Neuronal stem cell (in vitro differentiated cells): ENCODE results near the gene FAM3B.
A peak's percentile ranks its signal among the peaks of the same experiment; 100 is the strongest.

Experiments used
- DNase-seq: peaks from one replicate; pipeline ENCODE4 v3.0.0-alpha.2; 2013; ENCODE audit warnings: low spot score
- H2AFZ ChIP-seq: one replicate; pipeline ENCODE4 v1.6.1; 2013; ENCODE audit warnings: mild to moderate bottlenecking, low read length, inconsistent platforms
- H2AK5ac ChIP-seq: 2 replicates; pipeline ENCODE4 v1.6.1; 2013; ENCODE audit warnings: low read depth, mild to moderate bottlenecking, inconsistent platforms, low read length, moderate library complexity, mixed read lengths
- H2BK120ac ChIP-seq: 2 replicates; pipeline ENCODE4 v1.6.1; 2013; ENCODE audit warnings: low read depth, mild to moderate bottlenecking, inconsistent platforms, low read length, moderate library complexity, mixed read lengths
- H2BK12ac ChIP-seq: one replicate; pipeline ENCODE4 v1.6.1; 2013; ENCODE audit warnings: low read length, inconsistent platforms
- H2BK15ac ChIP-seq: 2 replicates; pipeline ENCODE4 v1.6.1; 2013; ENCODE audit warnings: mild to moderate bottlenecking, low read length, inconsistent platforms, mixed read lengths
- H2BK5ac ChIP-seq: one replicate; pipeline ENCODE4 v1.6.1; 2013; ENCODE audit warnings: inconsistent platforms, mild to moderate bottlenecking, low read length, moderate library complexity
- H3K14ac ChIP-seq: one replicate; pipeline ENCODE4 v1.6.1; 2013; ENCODE audit warnings: low read length, inconsistent platforms
- H3K18ac ChIP-seq: 2 replicates; pipeline ENCODE4 v1.6.1; 2013; ENCODE audit warnings: low read length, inconsistent platforms
- H3K23ac ChIP-seq: 2 replicates; pipeline ENCODE4 v1.6.1; 2013; ENCODE audit warnings: low read depth, mild to moderate bottlenecking, mixed read lengths, low read length, inconsistent platforms; ENCODE audit not compliant: poor library complexity
- H3K27ac ChIP-seq: replicated peaks from 3 replicates; pipeline ENCODE4 v1.5.1; 2013; ENCODE audit warnings: low read length, inconsistent platforms
- H3K27me3 ChIP-seq, 3 experiments: 2 replicates each; pipeline ENCODE4 v1.6.1; 2013; ENCODE audit warnings: low read length in 3 of 3, mild to moderate bottlenecking in 2 of 3, inconsistent platforms in 1 of 3, low read depth in 1 of 3, mixed read lengths in 1 of 3, moderate library complexity in 1 of 3; ENCODE audit not compliant: control insufficient read depth in 3 of 3, insufficient read depth in 3 of 3
- H3K36me3 ChIP-seq, 2 donors: replicated peaks in 1 of 2; 2 replicates each; pipeline ENCODE4 v1.6.1; 2013; ENCODE audit warnings: low read length in 2 of 2; ENCODE audit not compliant: control insufficient read depth in 2 of 2, insufficient read depth in 2 of 2
- H3K4ac ChIP-seq: 2 replicates; pipeline ENCODE4 v1.6.1; 2013; ENCODE audit warnings: inconsistent platforms, mild to moderate bottlenecking, low read length, moderate library complexity
- H3K4me1 ChIP-seq, 2 donors: 1 replicate in 1 of 2; 2 replicates in 1 of 2; pipeline ENCODE4 v1.6.1; 2013; ENCODE audit warnings: low read length in 2 of 2, low read depth in 1 of 2; ENCODE audit not compliant: control insufficient read depth in 2 of 2, insufficient read depth in 1 of 2
- H3K4me2 ChIP-seq: one replicate; pipeline ENCODE4 v1.6.1; 2013; ENCODE audit warnings: mild to moderate bottlenecking, low read length, inconsistent platforms; ENCODE audit not compliant: insufficient read depth, poor library complexity, severe bottlenecking
- H3K4me3 ChIP-seq, 2 donors: 2 replicates each; pipeline ENCODE4 v1.5.1; 2013; ENCODE audit warnings: low read length in 2 of 2, mild to moderate bottlenecking in 2 of 2, inconsistent platforms in 1 of 2, moderate library complexity in 1 of 2
- H3K79me1 ChIP-seq: one replicate; pipeline ENCODE4 v1.6.1; 2013; ENCODE audit warnings: low read depth, mild to moderate bottlenecking, inconsistent platforms, low read length, moderate library complexity
- H3K9ac ChIP-seq: one replicate; pipeline ENCODE4 v1.6.1; 2013; ENCODE audit warnings: mild to moderate bottlenecking, low read depth, low read length, inconsistent platforms; ENCODE audit not compliant: poor library complexity
- H3K9me3 ChIP-seq, 2 donors: replicated peaks in 1 of 2; 2 replicates each; pipeline versions ENCODE3 to v1.6.1; 2013; ENCODE audit warnings: low read length in 2 of 2, mild to moderate bottlenecking in 2 of 2, inconsistent platforms in 1 of 2, low read depth in 1 of 2, mixed read lengths in 1 of 2, moderate library complexity in 1 of 2; ENCODE audit not compliant: control insufficient read depth in 2 of 2, insufficient read depth in 1 of 2
- H4K8ac ChIP-seq: one replicate; pipeline ENCODE4 v1.6.1; 2013; ENCODE audit warnings: low read depth, mild to moderate bottlenecking, inconsistent platforms, low read length, moderate library complexity
- H4K91ac ChIP-seq: one replicate; pipeline ENCODE4 v1.6.1; 2013; ENCODE audit warnings: low read length, low read depth, mild to moderate bottlenecking, inconsistent platforms; ENCODE audit not compliant: poor library complexity
- WGBS, 2 donors: extraction: QIAGEN DNeasy Blood & Tissue Kit; methylation state at CpG; one replicate each; pipeline ENCODE4 v1.1.7; 2013; ENCODE audit warnings: missing lambda C conversion rate in 2 of 2, mixed read lengths in 1 of 2; ENCODE audit not compliant: insufficient read length in 2 of 2, insufficient replicate concordance in 1 of 2; ENCODE audit errors: extremely low coverage in 2 of 2; 5-methylcytosine and 5-hydroxymethylcytosine counted together

Gene FAM3B

DNA sequence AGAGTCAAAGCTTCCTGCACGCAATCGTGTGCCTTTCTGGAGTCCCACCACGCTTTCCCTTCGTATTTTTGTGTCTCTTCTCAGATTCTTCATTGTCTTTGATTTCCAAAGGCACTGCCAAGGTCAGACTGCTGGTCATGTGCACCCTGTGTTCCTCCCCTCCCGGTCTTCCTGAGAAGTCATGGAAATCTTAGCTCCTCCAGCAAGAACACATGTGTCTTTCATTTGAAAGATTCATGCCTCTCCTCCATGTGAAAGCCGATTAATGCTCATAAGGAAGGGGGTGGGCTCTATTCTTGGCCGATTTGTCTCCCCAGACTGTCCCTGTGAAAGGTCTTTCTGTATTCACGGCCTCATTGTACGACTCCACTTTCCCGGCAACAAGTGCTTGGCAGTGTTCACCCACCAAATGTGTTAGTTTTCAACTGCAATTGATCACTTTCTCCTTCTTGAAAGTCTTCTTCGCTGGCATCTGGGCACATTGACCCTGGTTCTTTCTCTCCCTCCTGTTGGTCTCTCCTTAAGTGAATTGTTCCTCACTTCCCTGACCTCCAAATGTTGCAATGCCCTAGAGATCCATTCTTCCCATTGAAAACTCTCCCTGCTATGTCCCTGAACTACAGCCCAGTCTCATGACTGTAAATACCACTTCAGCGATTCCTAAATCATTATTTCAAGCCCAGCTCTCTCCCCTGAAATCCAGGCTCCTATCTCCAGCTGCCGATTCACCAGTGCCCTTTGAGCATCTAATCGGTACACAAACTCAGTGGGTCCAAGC, 70.6 kb downstream of the FAM3B start:
- no peak overlapping the region for H3K9ac ChIP-seq
- peaks cover 0 to under 1% of the 10 kb centered on the region in 2 donors for H3K9me3 ChIP-seq
- no peak overlapping the region for H3K14ac ChIP-seq
- WGBS, 2 donors: no CpG with 5 or more reads among the region's 14 CpGs
- H4K91ac ChIP-seq: no peak overlapping the region
- H2AK5ac ChIP-seq: no peak overlapping the region
- H2BK12ac ChIP-seq: no peak overlapping the region
- no peaks in the 10 kb centered on the region for H3K36me3 ChIP-seq
- H3K27me3 ChIP-seq: no peaks in the 10 kb centered on the region
- no peak overlapping the region for H3K4ac ChIP-seq
- H3K4me1 ChIP-seq: no peaks in the 10 kb centered on the region
- no peak overlapping the region for H3K4me2 ChIP-seq
- no peak overlapping the region for H2BK5ac ChIP-seq
- no peak for DNase-seq
- no peak overlapping the region for H3K18ac ChIP-seq
- no peak overlapping the region for H3K27ac ChIP-seq
- no peak overlapping the region for H3K4me3 ChIP-seq
- H4K8ac ChIP-seq: no peak overlapping the region
- no peak overlapping the region for H2BK120ac ChIP-seq
- H2AFZ ChIP-seq: no peak overlapping the region
- H2BK15ac ChIP-seq: no peak overlapping the region
- no peak overlapping the region for H3K23ac ChIP-seq
- H3K79me1 ChIP-seq: no peaks in the 10 kb centered on the region

DNA sequence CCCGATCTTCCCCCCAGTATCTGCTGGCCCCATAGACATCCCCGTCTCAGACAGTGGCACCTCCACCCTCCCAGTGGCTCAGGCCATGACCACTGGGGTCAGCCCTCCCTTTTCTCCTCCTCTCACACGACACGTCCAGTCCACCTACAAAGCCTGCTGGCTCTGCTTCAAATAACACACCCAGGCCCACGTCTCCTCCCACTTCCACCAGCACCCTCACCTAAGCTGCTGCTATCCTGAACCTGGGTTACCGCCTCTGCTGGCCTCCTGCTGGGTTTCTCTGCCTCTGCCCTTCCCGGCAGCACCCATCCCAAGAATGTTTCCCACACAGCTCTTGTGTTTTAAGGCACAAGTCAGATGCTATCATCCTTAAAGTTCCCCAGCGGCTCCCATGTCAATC, 71.2 kb downstream of the FAM3B start:
- no peak for DNase-seq
- H3K4me2 ChIP-seq: no peak overlapping the region
- no peak overlapping the region for H4K8ac ChIP-seq
- no peaks in the 10 kb centered on the region for H3K36me3 ChIP-seq
- no peak overlapping the region for H3K4ac ChIP-seq
- no peak overlapping the region for H4K91ac ChIP-seq
- no peaks in the 10 kb centered on the region for H3K27me3 ChIP-seq
- H2BK120ac ChIP-seq: no peak overlapping the region
- no peak overlapping the region for H3K23ac ChIP-seq
- no peak overlapping the region for H2BK15ac ChIP-seq
- WGBS, 2 donors: no CpG with 5 or more reads among the region's 8 CpGs
- H2BK5ac ChIP-seq: peak overlapping the region; percentile 8
- H3K9ac ChIP-seq: no peak overlapping the region
- H2AFZ ChIP-seq: no peak overlapping the region
- H3K79me1 ChIP-seq: no peaks in the 10 kb centered on the region
- H3K27ac ChIP-seq: no peak overlapping the region
- no peaks in the 10 kb centered on the region for H3K4me1 ChIP-seq
- H3K14ac ChIP-seq: no peak overlapping the region
- H3K9me3 ChIP-seq: no peaks in the 10 kb centered on the region
- no peak overlapping the region for H2AK5ac ChIP-seq
- H3K4me3 ChIP-seq: no peak overlapping the region
- no peak overlapping the region for H2BK12ac ChIP-seq
- peak overlapping the region; percentile 44 for H3K18ac ChIP-seq

DNA sequence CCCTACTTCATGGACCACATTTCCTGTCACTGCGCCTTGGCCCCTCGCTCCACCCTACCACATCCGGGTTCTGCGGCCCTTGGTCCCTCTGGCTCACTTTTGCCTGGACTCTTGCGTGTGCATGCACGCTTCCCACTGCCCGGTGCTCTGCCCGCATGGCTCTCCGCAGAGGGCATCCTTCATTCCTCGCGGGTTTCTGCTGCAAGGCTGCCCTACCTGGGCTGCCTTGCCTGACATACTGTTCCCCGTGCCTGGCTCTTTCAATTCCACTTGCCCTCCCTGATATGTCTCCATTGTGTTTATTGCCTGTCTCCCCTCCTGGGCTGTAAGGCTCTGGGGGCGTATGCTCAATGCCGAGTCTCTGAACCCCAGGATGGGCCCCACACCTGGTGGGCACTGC, 71.7 kb downstream of the FAM3B start:
- peak overlapping the region; percentile 8 for H2BK5ac ChIP-seq
- H3K4me3 ChIP-seq: no peak overlapping the region
- WGBS, 2 donors: no CpG with 5 or more reads among the region's 14 CpGs

DNA sequence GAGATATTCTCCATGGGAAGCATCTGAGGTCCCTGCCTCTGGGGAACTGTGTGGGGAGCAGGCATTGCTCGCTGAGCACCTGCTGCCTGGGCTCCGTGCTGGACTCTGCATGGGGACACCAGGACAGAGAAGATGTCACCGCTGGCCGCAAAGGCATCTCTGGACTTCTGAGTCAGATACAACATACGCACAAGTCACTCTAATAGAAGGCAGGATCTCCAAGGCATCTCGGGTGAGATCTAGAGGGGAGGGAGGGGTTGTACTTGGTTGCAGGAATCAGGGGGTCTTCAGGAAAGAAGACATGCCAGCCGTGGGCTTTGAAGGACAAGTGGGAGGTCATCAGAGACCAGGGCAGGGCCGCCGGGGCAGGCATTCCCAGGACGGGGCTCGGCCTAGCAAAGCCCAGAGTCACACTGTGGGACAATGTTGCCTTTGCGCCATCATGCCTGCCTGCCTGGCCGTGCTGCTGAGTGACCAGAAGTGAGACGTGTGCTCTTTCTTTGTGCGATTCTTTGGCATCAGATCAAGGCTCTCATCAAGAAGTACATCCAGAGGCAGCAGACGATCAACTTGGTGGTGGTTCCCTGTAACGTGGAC, 73.5 kb downstream of the FAM3B start:
- H4K8ac ChIP-seq: no peak overlapping the region
- H3K9me3 ChIP-seq: peaks cover 0 to 3% of the 10 kb centered on the region in 2 donors
- H3K36me3 ChIP-seq: no peaks in the 10 kb centered on the region
- no peak overlapping the region for H4K91ac ChIP-seq
- DNase-seq: no peak
- no peak overlapping the region for H3K4me3 ChIP-seq
- H3K18ac ChIP-seq: no peak overlapping the region
- no peaks in the 10 kb centered on the region for H3K27me3 ChIP-seq
- no peaks in the 10 kb centered on the region for H3K4me1 ChIP-seq
- no peak overlapping the region for H2BK15ac ChIP-seq
- no peak overlapping the region for H2BK5ac ChIP-seq
- no peak overlapping the region for H3K27ac ChIP-seq
- H2AFZ ChIP-seq: no peak overlapping the region
- no peak overlapping the region for H3K14ac ChIP-seq
- no peak overlapping the region for H3K4ac ChIP-seq
- H3K4me2 ChIP-seq: no peak overlapping the region
- no peak overlapping the region for H2BK12ac ChIP-seq
- WGBS, 2 donors: no CpG with 5 or more reads among the region's 17 CpGs
- H2BK120ac ChIP-seq: no peak overlapping the region
- no peak overlapping the region for H3K9ac ChIP-seq
- H3K79me1 ChIP-seq: no peaks in the 10 kb centered on the region
- no peak overlapping the region for H3K23ac ChIP-seq
- no peak overlapping the region for H2AK5ac ChIP-seq

More for the DNA sequence above, 71.7 kb downstream of the FAM3B start:
- Histone ChIP-seq H2AFZ (no peak overlapping the region), H3K27ac (no peak overlapping the region), H3K4ac (no peak overlapping the region), H3K9ac (no peak overlapping the region), H3K4me2 (no peak overlapping the region), H3K23ac (no peak overlapping the region), H2BK120ac (no peak overlapping the region), H2BK15ac (no peak overlapping the region), H3K4me1 (no peaks in the 10 kb centered on the region), H3K18ac (no peak overlapping the region), H4K8ac (no peak overlapping the region), H3K14ac (no peak overlapping the region), H2BK12ac (no peak overlapping the region), H3K27me3 (no peaks in the 10 kb centered on the region), H3K36me3 (no peaks in the 10 kb centered on the region), H3K79me1 (no peaks in the 10 kb centered on the region), H3K9me3 (peaks cover 0 to 1% of the 10 kb centered on the region in 2 donors), H2AK5ac (no peak overlapping the region), H4K91ac (no peak overlapping the region)
- DNase-seq: no peak
